Mammary epithelial cell (primary cell): Measurements from ENCODE around the gene RABAC1.

Experiments
- EZH2 ChIP-seq: IDR thresholded peaks from 2 replicates; pipeline ENCODE4 v1.6.1; 2012; ENCODE audit warnings: low read length, inconsistent platforms, borderline replicate concordance
- TF ChIP-seq, protein P1 (sequence below), 2 donors: IDR thresholded peaks in 1 of 2; conservative IDR thresholded peaks in 1 of 2; 2 replicates each; pipeline ENCODE4 v1.5.1; 2011 to 2012; ENCODE audit warnings: inconsistent platforms in 2 of 2, low read length in 2 of 2, mild to moderate bottlenecking in 2 of 2, control low read depth in 1 of 2, low read depth in 1 of 2; ENCODE audit not compliant: insufficient read depth in 1 of 2; ENCODE audit errors: extremely low read depth in 1 of 2

- TF ChIP-seq, protein P1, sequence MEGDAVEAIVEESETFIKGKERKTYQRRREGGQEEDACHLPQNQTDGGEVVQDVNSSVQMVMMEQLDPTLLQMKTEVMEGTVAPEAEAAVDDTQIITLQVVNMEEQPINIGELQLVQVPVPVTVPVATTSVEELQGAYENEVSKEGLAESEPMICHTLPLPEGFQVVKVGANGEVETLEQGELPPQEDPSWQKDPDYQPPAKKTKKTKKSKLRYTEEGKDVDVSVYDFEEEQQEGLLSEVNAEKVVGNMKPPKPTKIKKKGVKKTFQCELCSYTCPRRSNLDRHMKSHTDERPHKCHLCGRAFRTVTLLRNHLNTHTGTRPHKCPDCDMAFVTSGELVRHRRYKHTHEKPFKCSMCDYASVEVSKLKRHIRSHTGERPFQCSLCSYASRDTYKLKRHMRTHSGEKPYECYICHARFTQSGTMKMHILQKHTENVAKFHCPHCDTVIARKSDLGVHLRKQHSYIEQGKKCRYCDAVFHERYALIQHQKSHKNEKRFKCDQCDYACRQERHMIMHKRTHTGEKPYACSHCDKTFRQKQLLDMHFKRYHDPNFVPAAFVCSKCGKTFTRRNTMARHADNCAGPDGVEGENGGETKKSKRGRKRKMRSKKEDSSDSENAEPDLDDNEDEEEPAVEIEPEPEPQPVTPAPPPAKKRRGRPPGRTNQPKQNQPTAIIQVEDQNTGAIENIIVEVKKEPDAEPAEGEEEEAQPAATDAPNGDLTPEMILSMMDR (conservative IDR thresholded peaks at IDR 0.05 in 1 of 2, IDR thresholded peaks at IDR 0.05 in 1 of 2; ENCODE audit: extremely low read depth in 1 of 2, insufficient read depth in 1 of 2, low read depth in 1 of 2, low read length in 2 of 2), result no peak
- TF ChIP-seq EZH2, result no peak
Measured at GRCh38 chr19:41926763-41927496, 32.2 kb downstream of the RABAC1 start.
